Gastroesophageal sphincter (tissue), 3 donors: ENCODE results near the gene LAMA4.

Experiments
- CTCF ChIP-seq, 4 experiments: fragments of 200-600 bp in 2 of 4; fragments of 450-650 bp in 2 of 4; sonication (generic) in 1 of 4; IDR thresholded peaks; one replicate each; pipeline ENCODE4 v1.5.1; 2017 to 2019; ENCODE audit warnings: antibody characterized with exemption in 4 of 4, mild to moderate bottlenecking in 2 of 4, moderate library complexity in 2 of 4
- POLR2AphosphoS5 ChIP-seq: sonication (generic); formaldehyde crosslinking; IDR thresholded peaks from one replicate; pipeline ENCODE4 v1.6.1; 2017; ENCODE audit warnings: antibody characterized with exemption

GRCh38 chr6:112154711-112155110 lies 99.7 kb downstream of the LAMA4 start:
- no peak for TF ChIP-seq CTCF (IDR thresholded peaks at IDR 0.05)
- no peak for TF ChIP-seq POLR2AphosphoS5
